GM18870 (cell line): ENCODE results near the gene SHC2.
"Not testable (repeated sequence)": the region's sequence is repeated elsewhere in the genome, so short reads cannot be mapped to it uniquely, and the experiment has no call there.

ENCODE experiments used
- ATAC-seq: cut with Tn5 transposase; IDR thresholded peaks from one replicate; pipeline ENCODE4 v1.9.1; 2021; ENCODE audit warnings: moderate library complexity; ENCODE audit not compliant: unreplicated experiment

Gene SHC2

GRCh38 chr19:426725-427445 lies 33.9 kb downstream of the SHC2 start:
- ATAC-seq = no peak

- ATAC-seq = no peak
Measured at GRCh38 chr19:425056-425455, 35.8 kb downstream of the SHC2 start.

- no peak for ATAC-seq
Measured at GRCh38 chr19:424546-424945, 36.3 kb downstream of the SHC2 start.

DNA sequence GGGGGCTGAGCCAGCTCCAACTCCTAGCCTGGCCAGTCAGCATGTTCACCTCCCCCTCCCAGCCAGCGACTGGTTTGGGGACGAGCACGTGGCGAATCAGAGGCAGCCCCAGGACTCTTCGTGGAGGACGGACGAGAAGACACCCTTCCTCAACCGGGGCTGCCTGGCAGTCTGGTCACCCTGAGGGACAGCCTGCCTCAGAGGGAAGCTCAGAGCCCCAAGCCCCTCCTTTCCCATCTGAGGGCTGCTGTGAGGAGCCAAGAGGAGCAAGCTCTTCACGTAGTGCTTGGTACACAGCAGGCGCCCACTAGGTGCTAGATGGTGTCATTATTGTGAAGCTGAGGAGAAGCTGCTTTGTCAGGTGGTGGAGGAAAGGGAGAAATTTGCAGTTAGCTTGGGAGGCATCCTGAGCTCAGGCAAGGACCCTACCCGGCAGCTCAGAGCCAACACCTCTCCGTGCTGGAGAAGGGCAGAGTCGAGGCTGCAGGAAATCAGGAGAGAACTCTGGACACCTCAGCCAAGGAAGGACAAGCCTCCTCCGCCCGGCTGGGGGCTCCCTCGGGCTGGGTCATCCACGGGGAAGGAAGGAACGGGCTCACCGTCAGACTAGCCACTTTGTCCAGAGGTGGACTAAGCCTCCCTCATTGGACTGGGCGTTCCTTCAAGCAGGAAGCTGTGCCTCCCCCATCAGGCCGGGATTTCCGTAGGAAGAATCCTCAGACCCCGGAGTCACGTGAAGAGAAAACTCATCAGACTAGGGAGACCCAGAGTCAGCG lies 37.0 kb downstream of the SHC2 start:
- ATAC-seq = no peak

DNA sequence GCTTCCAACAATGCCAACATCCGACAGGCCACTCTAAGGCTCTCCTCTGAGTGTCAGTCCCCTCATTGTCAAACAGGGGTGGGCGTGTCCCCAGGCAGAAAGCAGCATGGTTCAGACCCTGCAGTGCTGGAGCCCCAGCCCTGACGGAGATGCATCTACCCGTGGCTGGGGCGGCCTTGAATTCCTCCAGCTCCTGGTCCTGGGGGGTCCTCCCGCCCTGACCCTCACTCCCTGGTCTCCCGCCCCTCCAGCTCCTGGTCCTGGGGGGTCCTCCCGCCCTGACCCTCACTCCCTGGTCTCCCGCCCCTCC lies 38.0 kb downstream of the SHC2 start:
- ATAC-seq = not testable (repeated sequence)

GRCh38 chr19:422213-422916 lies 38.5 kb downstream of the SHC2 start:
- ATAC-seq = no peak

- ATAC-seq = no peak
Measured at GRCh38 chr19:419721-420515, 40.9 kb downstream of the SHC2 start.

GRCh38 chr19:418761-419671 lies 41.8 kb downstream of the SHC2 start:
- no peak for ATAC-seq

DNA sequence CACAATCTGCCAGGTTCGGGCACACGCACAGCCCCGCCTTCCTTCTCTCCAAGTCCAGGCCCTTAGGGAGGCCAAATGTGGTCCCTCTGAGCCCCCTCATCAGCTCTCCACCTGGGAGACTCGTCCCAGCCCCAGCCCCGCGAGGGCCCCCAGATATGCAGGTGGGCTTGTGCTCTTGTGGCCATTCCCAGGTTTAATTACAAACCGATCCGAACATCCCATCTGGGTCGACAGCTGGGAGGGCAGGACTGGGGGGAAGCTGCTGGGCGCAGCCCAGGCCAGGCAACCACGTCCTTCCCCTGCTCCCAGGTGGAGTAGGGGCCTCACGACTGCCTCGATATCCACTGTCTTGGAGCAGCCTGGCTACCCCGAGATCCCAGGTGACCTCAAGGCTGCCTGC lies 44.4 kb downstream of the SHC2 start:
- no peak for ATAC-seq

- no peak for ATAC-seq
Measured at GRCh38 chr19:415292-415691, 45.5 kb downstream of the SHC2 start.

DNA sequence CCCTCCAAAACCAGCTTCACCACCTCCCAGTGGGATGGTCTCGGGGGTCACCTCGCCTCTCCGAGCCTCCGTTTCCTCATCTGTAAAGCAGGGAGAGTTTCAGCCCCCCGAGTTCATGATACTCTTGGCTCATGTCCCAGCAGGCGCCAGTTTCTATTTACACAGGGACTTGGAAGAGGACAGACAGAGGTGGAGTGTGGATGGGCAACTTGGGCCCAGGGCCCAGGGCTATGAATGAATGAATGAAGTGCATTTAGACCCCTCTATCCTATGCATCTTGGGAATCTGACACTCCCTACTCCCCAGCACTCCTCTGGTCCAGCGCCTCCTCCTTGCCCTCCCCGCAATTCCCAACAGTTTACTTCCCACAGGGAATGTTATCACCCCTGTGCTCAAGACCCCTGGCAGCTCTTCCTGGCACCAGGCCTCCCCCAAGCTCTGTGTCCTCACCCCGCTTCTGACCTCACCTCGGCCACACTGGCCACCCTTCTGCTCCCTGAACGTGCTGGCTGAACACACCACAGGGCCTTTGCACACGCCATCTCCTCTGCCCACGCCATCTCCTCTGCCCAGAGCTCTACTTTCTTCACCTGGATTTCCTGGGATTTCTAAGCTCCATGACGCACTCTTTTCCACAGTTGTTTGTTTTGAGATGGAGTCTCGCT lies 46.9 kb downstream of the SHC2 start:
- ATAC-seq = no peak

DNA sequence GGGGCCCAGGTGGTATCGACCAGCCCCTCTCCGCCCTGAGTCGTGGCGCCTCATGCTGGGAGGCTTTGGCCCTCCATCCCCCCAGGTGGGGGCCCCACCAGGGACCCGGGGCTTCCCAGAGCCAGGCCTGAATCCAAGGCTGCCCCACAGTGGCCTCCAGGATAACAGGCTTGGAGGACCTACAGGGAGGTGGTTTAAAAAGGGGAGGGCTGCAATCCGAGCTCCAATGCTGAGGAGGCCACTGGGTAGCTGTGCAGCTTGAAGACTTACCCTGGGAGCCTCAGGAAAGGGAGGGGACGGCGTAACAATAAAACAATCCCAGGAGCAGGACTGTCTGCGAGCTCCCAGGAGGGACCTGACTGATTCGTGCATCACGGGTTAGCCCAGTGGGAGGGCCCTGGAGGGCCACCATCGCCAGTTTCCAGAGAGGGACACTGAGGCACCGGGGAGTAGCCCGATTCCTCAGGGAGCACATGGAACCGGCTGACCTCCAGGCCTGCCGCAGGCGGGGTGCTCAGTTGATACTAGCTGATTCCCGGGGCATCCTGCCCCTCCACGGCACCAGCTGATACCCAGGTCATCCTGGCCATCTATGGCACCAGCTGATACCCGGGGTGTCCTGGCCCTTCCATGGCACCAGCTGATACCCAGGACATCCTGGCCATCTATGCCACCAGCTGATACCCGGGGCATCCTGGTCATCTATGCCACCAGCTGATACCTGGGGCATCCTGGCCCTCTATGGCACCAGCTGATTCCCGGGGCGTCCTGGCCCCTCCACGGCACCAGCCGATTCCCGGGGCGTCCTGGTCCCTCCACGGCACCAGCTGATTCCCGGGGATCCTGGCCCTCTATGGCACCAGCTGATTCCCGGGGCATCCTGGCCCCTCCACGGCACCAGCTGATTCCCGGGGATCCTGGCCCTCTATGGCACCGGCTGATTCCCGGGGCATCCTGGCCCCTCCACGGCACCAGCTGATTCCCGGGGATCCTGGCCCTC lies 48.2 kb downstream of the SHC2 start:
- no peak for ATAC-seq

DNA sequence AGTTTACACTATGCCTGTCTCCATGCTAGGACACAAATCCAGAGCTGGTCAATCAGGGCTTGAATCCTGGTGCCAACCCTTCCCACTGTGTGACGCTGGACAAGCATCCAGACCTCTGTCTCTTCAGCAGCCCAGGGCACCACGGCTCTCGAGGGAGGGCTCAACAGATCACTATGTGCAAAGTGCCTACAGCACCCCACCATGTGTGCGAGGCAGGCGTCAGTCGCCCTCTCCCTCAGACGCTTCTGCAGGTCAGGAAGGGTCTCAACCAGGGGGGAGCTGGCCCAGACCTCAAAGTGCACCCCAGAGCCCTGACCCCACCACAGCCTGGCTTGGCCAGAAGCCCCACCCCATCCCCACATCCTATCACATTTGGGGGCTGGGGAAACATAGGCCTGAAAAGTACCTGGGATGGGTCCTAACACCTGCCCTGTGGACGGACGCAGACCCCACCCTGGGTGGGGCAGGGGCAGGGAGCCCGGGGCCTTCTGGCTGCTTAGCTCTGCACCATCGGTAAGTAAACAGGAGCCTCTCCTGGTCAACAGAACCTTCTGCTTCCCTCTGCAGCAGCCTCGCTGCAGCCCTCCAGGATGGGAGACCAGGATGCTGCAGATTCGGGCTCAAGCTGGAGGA lies 49.0 kb downstream of the SHC2 start:
- ATAC-seq = no peak

DNA sequence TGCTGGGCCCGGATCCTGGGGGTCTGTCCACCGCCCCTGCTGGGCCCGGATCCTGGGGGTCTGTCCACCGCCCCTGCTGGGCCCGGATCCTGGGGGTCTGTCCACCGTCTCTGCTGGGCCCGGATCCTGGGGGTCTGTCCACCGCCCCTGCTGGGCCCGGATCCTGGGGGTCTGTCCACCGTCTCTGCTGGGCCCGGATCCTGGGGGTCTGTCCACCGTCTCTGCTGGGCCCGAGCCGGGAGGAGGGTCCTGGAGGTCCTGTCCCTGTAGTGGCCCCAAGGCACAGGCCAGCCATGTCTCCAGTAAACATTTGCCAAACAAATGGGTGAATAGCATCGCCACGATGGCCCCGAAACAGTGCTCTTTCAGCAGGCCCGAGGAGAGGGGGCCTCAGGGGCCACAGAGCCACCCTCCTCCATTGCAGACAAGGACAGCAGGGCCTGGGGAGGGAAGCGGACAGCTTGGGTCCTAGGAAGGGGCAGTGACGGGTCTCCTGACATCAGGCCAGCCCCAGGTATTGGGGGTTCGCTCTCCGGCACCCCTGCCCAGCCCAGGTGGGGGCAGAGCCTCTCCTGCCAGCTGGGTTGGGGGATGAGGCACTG lies 49.6 kb downstream of the SHC2 start:
- ATAC-seq = not testable (repeated sequence)

DNA sequence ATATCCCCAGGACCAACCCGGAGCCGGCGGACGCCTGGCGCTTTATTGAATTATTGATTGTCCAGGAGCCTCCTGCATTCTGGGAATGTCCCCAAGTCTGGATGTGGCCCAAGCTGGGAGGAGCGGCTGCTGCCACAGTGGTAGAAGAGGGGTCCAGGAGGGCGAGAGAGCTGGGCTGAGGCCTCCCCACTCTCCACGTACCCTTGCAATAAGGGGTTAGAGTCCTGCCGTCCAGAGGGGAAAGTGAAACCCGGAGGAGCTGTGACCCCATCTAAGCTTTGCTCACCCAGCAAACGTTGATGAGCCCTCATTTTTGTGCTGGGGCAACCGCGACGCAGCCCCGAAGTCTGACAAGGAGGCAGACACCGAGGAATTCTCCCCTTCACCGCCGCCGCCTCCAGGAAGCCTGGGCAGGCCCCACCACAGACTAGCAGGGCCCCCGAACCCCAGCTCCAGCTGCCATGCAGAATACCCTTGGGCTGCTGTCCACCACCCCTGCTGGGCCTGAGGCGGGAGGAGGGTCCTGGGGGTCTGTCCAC lies 50.5 kb downstream of the SHC2 start:
- ATAC-seq = no peak

- ATAC-seq = no peak
Measured at GRCh38 chr19:409516-410242, 51.2 kb downstream of the SHC2 start.
